Mammary epithelial cell (primary cell): ENCODE results near the gene CASZ1.

ENCODE experiments used
- CTCF ChIP-seq, 2 donors: IDR thresholded peaks in 1 of 2; conservative IDR thresholded peaks in 1 of 2; 2 replicates each; pipeline ENCODE4 v1.5.1; 2011 to 2012; ENCODE audit warnings: inconsistent platforms in 2 of 2, low read length in 2 of 2, mild to moderate bottlenecking in 2 of 2, control low read depth in 1 of 2, low read depth in 1 of 2; ENCODE audit not compliant: insufficient read depth in 1 of 2; ENCODE audit errors: extremely low read depth in 1 of 2
- EZH2 ChIP-seq: IDR thresholded peaks from 2 replicates; pipeline ENCODE4 v1.6.1; 2012; ENCODE audit warnings: low read length, inconsistent platforms, borderline replicate concordance

GRCh38 chr1:10617318-10617717 is 179.1 kb downstream of the CASZ1 start:
- TF ChIP-seq EZH2, result no peak
- TF ChIP-seq CTCF (conservative IDR thresholded peaks at IDR 0.05 in 1 of 2, IDR thresholded peaks at IDR 0.05 in 1 of 2; ENCODE audit: extremely low read depth in 1 of 2, insufficient read depth in 1 of 2, low read depth in 1 of 2, low read length in 2 of 2), result no peak
